SK-N-SH treated with all-trans-retinoic acid at 6 μM for 48 hours (cell line): ENCODE measurements around the gene MKI67.
"Not testable (repeated sequence)": the region's sequence is repeated elsewhere in the genome, so short reads cannot be mapped to it uniquely, and the experiment has no call there.

Source experiments
- ATAC-seq: fragments of 200-7000 bp; cut with Tn5 transposase; 3 replicates; pipeline ENCODE4 v1.9.1; 2020; ENCODE audit warnings: mild to moderate bottlenecking, moderate library complexity
- ARNTL ChIP-seq: fragments of 450-650 bp; formaldehyde crosslinking; IDR thresholded peaks from 2 replicates; pipeline ENCODE4 v1.5.0; 2020; ENCODE audit warnings: low read depth, mild to moderate bottlenecking, moderate library complexity, borderline replicate concordance
- BACH2 ChIP-seq: fragments of 250-450 bp; sonication (Bioruptor Pico); IDR thresholded peaks from 2 replicates; pipeline ENCODE4 v1.9.0; 2021; ENCODE audit warnings: mild to moderate bottlenecking, borderline replicate concordance
- CREB5 ChIP-seq: fragments of 250-450 bp; sonication (Bioruptor Pico); IDR thresholded peaks from 2 replicates; pipeline ENCODE4 v1.5.1; 2020; ENCODE audit warnings: low read depth, mild to moderate bottlenecking, moderate library complexity
- CSDC2 ChIP-seq: fragments of 250-450 bp; sonication (Bioruptor Pico); IDR thresholded peaks from 2 replicates; pipeline ENCODE4 v1.5.0; 2020; ENCODE audit warnings: mild to moderate bottlenecking, moderate library complexity
- ESRRG ChIP-seq: fragments of 250-450 bp; sonication (Bioruptor Pico); IDR thresholded peaks from 2 replicates; pipeline ENCODE4 v1.6.1; 2021; ENCODE audit warnings: mild to moderate bottlenecking
- GLIS3 ChIP-seq: fragments of 250-450 bp; sonication (Bioruptor Pico); IDR thresholded peaks from 2 replicates; pipeline ENCODE4 v1.5.0; 2020; ENCODE audit warnings: mild to moderate bottlenecking, moderate library complexity
- ISL1 ChIP-seq: fragments of 250-450 bp; sonication (Bioruptor Pico); IDR thresholded peaks from 2 replicates; pipeline ENCODE4 v2.1.2; 2022; ENCODE audit warnings: mild to moderate bottlenecking, moderate library complexity
- OSR1 ChIP-seq: fragments of 250-450 bp; sonication (Bioruptor Pico); IDR thresholded peaks from 2 replicates; pipeline ENCODE4 v1.8.0; 2022; ENCODE audit warnings: moderate library complexity, mild to moderate bottlenecking, inconsistent platforms
- PPARA ChIP-seq: fragments of 250-450 bp; sonication (Bioruptor Pico); IDR thresholded peaks from 2 replicates; pipeline ENCODE4 v1.5.0; 2020; ENCODE audit warnings: mild to moderate bottlenecking, borderline replicate concordance
- RARB ChIP-seq: fragments of 250-450 bp; sonication (Bioruptor Pico); IDR thresholded peaks from 2 replicates; pipeline ENCODE4 v1.8.0; 2021; ENCODE audit warnings: mild to moderate bottlenecking, moderate library complexity
- TCF4 ChIP-seq: fragments of 250-450 bp; sonication (Bioruptor Pico); IDR thresholded peaks from 2 replicates; pipeline ENCODE4 v1.8.0; 2021; ENCODE audit warnings: mild to moderate bottlenecking, moderate library complexity, borderline replicate concordance
- TOX ChIP-seq: fragments of 250-450 bp; sonication (Bioruptor Pico); IDR thresholded peaks from 2 replicates; pipeline ENCODE4 v1.8.0; 2021; ENCODE audit warnings: mild to moderate bottlenecking, moderate library complexity, borderline replicate concordance
- ZNF565 ChIP-seq: fragments of 450-650 bp; formaldehyde crosslinking; conservative IDR thresholded peaks from 2 replicates; pipeline ENCODE4 v1.5.0; 2020; ENCODE audit warnings: low read depth, mild to moderate bottlenecking, moderate library complexity
- ZNF8 ChIP-seq: fragments of 450-650 bp; formaldehyde crosslinking; IDR thresholded peaks from 2 replicates; pipeline ENCODE4 v1.5.0; 2020; ENCODE audit warnings: mild to moderate bottlenecking, moderate library complexity
- TF ChIP-seq, protein P1 (sequence below): fragments of 250-450 bp; sonication (Bioruptor Pico); IDR thresholded peaks from 2 replicates; pipeline ENCODE4 v1.5.0; 2020; ENCODE audit warnings: mild to moderate bottlenecking, moderate library complexity
- TF ChIP-seq, protein P2 (sequence below): fragments of 250-450 bp; sonication (Bioruptor Pico); IDR thresholded peaks from 2 replicates; pipeline ENCODE4 v1.8.0; 2020; ENCODE audit warnings: mild to moderate bottlenecking, moderate library complexity, borderline replicate concordance
- TF ChIP-seq, protein P3 (sequence below): fragments of 250-450 bp; sonication (Bioruptor Pico); IDR thresholded peaks from 2 replicates; pipeline ENCODE4 v1.5.1; 2021; ENCODE audit warnings: mild to moderate bottlenecking, moderate library complexity

MKI67 gene

GRCh38 chr10:128143531-128143930 is 17.3 kb upstream of the MKI67 start (continued):
- TF ChIP-seq CREB5 (CRISPR knock-in tag) (no peak), TOX (no peak), CSDC2 (no peak)

- TF ChIP-seq OSR1 (CRISPR knock-in tag) (no peak), RARB (CRISPR knock-in tag) (no peak), ZNF565 (no peak), PPARA (CRISPR knock-in tag) (no peak), GLIS3 (CRISPR knock-in tag) (no peak)
- TF ChIP-seq, protein P1, sequence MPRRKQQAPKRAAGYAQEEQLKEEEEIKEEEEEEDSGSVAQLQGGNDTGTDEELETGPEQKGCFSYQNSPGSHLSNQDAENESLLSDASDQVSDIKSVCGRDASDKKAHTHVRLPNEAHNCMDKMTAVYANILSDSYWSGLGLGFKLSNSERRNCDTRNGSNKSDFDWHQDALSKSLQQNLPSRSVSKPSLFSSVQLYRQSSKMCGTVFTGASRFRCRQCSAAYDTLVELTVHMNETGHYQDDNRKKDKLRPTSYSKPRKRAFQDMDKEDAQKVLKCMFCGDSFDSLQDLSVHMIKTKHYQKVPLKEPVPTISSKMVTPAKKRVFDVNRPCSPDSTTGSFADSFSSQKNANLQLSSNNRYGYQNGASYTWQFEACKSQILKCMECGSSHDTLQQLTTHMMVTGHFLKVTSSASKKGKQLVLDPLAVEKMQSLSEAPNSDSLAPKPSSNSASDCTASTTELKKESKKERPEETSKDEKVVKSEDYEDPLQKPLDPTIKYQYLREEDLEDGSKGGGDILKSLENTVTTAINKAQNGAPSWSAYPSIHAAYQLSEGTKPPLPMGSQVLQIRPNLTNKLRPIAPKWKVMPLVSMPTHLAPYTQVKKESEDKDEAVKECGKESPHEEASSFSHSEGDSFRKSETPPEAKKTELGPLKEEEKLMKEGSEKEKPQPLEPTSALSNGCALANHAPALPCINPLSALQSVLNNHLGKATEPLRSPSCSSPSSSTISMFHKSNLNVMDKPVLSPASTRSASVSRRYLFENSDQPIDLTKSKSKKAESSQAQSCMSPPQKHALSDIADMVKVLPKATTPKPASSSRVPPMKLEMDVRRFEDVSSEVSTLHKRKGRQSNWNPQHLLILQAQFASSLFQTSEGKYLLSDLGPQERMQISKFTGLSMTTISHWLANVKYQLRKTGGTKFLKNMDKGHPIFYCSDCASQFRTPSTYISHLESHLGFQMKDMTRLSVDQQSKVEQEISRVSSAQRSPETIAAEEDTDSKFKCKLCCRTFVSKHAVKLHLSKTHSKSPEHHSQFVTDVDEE: no peak
- TF ChIP-seq, protein P2, sequence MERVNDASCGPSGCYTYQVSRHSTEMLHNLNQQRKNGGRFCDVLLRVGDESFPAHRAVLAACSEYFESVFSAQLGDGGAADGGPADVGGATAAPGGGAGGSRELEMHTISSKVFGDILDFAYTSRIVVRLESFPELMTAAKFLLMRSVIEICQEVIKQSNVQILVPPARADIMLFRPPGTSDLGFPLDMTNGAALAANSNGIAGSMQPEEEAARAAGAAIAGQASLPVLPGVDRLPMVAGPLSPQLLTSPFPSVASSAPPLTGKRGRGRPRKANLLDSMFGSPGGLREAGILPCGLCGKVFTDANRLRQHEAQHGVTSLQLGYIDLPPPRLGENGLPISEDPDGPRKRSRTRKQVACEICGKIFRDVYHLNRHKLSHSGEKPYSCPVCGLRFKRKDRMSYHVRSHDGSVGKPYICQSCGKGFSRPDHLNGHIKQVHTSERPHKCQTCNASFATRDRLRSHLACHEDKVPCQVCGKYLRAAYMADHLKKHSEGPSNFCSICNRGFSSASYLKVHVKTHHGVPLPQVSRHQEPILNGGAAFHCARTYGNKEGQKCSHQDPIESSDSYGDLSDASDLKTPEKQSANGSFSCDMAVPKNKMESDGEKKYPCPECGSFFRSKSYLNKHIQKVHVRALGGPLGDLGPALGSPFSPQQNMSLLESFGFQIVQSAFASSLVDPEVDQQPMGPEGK: no peak
- no peak for ATAC-seq
These were observed 14.2 kb upstream of the MKI67 start for GRCh38 chr10:128140425-128140824.

DNA sequence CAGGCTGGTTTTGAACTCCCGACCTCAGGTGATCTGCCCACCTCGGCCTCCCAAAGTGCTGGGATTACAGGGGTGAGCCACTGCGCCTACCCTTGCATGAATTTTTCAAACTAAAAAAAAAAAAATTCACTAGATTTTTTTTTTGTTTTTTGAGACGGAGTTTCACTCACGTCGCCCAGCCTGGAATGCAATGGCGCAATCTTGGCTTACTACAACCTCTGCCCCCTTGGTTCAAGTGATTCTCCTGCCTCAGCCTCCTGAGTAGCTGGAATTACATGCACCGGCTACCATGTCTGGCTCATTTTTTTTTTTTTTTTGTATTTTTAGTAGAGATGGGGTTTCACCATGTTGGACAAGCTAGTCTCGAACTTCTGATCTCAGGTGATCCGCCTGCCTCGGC is 12.2 kb upstream of the MKI67 start:
- not testable (repeated sequence) for ATAC-seq

DNA sequence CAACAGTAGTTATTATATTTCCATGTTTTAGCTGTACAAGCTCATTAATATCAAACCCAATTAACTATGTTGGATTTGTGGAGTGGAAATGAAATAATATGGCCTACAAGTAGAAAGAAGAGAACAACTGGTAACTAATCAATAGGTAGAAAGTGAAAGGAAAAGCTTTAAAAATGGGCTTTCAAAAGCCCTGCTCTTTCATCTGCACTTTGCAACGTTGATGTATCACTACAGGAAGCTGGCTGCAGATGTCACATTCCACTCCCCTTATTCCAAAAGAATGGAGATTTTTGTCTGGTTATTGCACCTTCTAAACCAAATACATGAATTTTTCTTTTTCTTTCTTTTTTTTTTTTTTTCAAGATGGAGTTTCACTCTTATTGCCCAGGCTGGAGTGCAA is 11.7 kb upstream of the MKI67 start:
- no peak for TF ChIP-seq TCF4
- TF ChIP-seq, protein P1: no peak
- no peak for TF ChIP-seq ZNF8 (CRISPR knock-in tag)
- TF ChIP-seq RARB (CRISPR knock-in tag): no peak
- TF ChIP-seq, protein P3, sequence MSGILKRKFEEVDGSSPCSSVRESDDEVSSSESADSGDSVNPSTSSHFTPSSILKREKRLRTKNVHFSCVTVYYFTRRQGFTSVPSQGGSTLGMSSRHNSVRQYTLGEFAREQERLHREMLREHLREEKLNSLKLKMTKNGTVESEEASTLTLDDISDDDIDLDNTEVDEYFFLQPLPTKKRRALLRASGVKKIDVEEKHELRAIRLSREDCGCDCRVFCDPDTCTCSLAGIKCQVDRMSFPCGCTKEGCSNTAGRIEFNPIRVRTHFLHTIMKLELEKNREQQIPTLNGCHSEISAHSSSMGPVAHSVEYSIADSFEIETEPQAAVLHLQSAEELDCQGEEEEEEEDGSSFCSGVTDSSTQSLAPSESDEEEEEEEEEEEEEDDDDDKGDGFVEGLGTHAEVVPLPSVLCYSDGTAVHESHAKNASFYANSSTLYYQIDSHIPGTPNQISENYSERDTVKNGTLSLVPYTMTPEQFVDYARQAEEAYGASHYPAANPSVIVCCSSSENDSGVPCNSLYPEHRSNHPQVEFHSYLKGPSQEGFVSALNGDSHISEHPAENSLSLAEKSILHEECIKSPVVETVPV (CRISPR knock-in tag): no peak
- no peak for TF ChIP-seq ESRRG (CRISPR knock-in tag)
- no peak for TF ChIP-seq CREB5 (CRISPR knock-in tag)
- no peak for TF ChIP-seq BACH2 (CRISPR knock-in tag)
- TF ChIP-seq GLIS3 (CRISPR knock-in tag): no peak
- TF ChIP-seq, all 23 proteins: peak for 0
- ATAC-seq: no peak

- TF ChIP-seq ISL1: no peak
- no peak for TF ChIP-seq ARNTL (CRISPR knock-in tag)
- TF ChIP-seq GLIS3 (CRISPR knock-in tag): no peak
- TF ChIP-seq CREB5 (CRISPR knock-in tag): no peak
- no peak for TF ChIP-seq ZNF565
- TF ChIP-seq TOX: no peak
- no peak for TF ChIP-seq CSDC2
- no peak for TF ChIP-seq OSR1 (CRISPR knock-in tag)
- no peak for TF ChIP-seq RARB (CRISPR knock-in tag)
- TF ChIP-seq, all 23 proteins: peak for 0
- no peak for ATAC-seq
These were observed 3.8 kb upstream of the MKI67 start for GRCh38 chr10:128130051-128130450.
